ENCODE results near the gene TBRG1.
A peak's percentile ranks its signal among the peaks of the same experiment; 100 is the strongest.

Gene TBRG1

DNA sequence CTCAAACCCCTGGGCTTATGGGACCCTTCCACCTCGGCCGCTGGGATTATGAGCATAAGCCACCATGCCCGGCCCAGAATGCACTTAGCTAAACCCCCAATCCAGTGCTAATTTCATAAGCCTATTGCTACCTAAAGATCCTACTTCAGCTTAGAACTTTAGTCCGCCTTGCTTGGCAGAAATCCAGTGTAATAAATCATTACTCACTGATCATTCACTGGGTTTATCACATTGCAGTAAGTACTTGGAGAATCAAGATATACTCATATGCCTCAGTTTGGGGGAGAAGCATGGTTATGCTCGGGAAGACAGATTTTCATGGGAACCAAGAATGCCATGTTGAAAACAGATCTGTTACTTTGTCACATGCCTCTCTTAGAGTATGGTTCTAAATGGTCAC is 3.8 kb upstream of the TBRG1 start:
- no peak for DNase-seq

DNA sequence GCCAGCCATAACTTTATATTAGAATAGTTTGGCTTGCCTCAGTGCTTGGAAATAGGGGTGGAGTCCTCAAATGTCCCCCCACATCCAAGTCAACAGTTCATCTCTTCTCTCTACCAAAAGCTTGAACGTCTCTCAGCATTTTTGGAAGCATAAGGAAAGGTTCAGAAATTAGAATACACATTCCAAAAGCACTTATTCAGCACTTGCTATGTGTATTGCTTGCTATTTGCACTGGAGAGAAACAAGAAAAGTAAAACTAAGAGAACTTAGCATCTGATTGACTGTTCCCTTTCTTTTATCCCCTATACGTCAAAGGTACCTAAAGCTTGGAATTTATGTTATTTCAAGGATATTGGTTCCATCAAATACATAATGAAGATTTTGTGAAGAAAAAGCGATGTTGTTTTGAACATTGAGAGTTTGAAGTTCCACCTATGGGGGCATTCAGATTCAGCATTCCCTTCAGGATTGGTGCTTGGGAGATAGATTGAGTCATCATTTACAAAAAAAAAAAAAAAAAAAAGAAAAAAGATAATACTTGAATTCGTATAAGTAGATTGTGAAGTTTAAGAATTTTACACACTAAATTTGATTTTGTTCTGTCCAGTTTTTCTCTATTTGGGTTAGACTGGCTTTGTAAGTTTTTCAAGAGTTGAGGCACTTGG is 1.3 kb downstream of the TBRG1 start:
- no peak for DNase-seq

DNA sequence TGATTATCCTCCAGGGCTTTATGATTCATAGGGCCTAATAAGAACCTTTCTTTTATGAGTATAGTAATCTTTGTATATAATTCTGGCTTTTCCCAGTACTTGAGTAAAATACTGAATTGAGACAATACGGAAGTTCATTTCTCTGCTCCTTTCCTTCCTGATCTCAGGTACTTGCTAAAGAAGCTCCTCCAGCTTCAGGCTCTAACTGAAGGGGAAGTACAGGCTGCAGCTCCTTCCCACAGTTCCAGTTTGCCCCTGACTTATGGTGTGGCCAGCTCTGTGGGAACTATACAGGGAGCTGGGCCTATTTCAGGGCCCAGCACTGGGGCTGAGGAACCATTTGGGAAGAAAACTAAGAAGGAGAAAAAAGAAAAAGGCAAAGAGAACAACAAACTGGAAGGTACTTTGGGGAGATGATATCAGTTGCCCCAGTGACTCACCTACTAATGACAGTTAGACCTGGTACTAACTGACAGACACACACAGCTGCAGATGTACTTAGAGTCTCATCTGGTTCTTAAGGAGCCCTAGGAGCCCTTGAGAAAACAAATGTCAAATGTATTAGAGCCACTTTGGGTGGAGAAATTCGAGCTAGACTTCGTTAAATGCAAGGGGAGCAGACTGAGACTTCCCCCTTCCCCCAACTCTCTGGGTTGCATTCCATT is 3.0 kb downstream of the TBRG1 start:
- no peak for DNase-seq

DNA sequence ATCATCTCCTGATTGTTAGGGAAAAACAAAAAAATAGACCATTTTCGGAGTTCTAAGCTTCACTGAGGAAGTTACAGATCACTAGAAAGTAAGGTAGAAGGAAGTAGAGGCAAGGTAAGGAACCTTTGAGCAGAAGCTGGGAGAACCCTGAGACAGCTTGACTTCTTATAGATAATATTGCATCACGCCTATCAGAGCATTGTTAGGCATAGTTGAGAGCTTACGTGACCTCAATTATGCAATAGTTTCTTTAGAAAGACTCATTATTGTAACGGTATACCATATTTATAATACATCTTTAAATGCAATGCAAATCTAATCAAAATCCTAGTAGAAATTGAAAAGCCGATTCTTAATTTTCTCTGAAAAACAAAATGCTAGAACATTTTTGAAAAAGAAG is 4.9 kb downstream of the TBRG1 start:
- no peak for DNase-seq

DNA sequence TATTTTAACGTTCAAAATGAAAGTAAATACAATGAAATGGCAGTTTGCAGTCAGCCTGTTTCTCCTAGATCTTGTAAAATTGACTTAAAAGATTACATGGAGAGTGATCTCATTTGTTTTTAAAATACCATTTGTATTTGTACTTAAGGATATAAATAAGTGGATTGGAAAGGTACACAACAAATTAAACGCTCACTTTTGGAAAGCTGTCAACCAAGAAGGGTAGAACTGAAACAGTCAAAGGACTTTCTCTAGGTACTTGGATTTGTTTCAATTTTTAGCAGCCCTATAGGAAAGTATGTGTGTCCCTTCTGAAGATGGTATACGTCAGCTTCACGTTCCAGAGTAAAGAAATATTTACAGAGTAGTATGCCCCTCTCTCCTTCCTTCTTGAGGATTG is 7.3 kb downstream of the TBRG1 start:
- no peak for DNase-seq

DNA sequence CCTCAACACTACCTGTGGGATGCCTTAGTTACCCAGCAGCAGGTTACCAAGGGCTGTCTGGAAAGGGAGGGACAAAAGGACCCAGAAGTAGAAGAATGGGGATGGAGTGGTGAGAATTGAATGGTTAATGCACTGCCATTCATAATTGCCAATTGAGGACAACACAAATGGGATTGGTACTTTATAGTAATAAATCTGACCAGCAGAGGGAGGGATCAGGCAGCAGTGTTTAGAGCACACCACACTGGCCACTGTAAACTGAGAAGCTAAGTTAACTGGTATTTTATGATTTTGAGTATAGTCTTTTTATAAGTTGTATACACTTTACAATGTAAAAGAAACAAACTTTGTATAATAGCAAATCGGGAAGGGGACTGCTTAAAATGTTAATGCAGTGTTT is 10.7 kb downstream of the TBRG1 start:
- DNase-seq = no peak

DNA sequence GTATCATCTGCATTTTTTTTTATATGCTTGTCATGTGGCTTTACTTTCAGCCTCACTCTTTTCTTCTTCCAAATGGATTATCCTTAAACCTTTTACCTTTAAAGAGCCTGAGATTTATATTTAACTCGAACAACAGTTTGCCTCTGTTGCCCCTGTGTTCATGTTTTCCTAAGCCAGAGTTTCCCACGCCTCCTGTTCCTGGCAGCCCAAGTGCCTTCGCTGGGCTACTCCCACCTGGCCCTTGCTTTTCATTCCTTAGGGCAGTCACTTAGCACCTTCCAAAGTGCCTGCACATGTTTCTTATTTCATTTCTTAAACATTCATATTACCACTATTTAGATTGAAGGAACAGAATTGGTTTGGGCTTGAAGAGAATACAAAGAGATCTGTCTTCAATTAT is 13.3 kb downstream of the TBRG1 start:
- no peak for DNase-seq

DNA sequence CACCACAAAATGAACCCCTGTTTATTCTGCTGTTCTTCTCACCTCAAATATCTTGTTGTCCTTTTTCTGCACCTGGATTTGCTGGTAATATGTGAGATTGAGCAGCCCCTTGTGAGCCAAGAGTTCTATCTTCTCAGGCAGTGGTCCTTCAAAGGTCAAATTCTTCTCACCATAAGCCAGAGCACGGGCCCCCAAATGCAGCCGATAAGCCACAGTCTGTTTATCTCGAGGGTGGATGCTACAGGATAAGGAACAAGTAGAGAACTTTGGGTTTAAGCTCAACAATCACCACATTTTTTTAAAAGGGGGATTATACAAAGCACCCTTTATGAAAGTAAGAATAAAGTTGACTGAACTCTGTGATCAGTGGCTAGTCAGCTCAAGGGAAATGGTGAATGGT is 15.8 kb downstream of the TBRG1 start:
- no peak for DNase-seq

DNA sequence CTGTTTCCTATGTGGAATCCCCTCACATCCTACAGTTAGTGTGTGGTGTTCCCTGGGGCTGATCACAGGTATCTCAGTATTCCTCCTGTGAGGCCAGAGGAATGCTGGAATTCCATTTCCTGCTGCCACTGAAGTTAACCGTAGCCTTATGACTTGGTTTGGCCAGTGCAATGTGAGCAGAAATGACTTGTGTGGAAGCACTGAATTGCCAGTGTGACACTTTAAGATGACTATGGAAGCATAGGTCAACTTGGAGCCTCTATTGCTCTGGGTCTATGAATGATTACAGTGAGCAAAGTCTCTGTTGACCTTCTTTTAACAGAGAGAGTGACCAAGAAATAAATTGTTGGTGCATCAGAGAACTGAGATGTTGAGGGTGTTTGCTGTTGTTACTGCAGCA is 16.5 kb downstream of the TBRG1 start:
- no peak for DNase-seq

DNA sequence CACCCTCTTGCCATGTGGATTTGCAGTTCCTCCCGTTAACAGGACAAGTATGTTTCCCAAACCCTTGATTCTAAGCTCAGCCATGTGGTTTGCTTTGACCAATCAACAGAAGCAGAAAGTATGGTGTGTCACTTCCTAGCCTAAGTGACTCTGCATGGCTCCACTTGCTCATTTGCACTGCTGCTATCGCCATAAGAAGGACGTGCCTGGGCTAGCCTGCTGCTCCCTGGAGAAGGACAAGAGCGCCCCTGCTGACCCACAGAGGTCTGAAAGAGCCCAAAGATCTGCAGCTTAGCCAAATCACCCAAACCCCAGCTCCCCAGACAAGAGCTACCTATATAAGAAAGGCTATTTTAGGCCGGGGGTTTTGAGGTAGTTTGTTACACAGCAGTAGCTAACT is 18.0 kb downstream of the TBRG1 start:
- no peak for DNase-seq

DNA sequence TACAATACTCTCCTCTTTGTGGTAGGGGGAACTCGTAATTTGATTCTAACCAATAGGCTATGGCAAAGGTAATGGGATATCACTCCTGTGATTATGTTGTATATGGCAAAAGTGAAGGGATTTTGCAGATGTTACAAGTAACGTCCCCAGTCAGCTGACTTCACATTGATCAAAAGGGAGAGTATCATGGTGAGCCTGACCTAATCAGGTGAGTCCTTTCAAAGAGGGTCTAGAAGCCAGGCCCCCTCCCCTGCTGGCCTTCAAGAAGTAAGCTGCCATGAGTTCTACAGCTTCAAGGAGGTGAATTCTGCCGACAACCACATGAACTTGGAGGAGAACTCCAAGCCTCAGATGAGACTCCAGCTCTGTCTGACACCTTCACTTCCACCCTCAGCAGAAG is 20.0 kb downstream of the TBRG1 start:
- DNase-seq = no peak

DNA sequence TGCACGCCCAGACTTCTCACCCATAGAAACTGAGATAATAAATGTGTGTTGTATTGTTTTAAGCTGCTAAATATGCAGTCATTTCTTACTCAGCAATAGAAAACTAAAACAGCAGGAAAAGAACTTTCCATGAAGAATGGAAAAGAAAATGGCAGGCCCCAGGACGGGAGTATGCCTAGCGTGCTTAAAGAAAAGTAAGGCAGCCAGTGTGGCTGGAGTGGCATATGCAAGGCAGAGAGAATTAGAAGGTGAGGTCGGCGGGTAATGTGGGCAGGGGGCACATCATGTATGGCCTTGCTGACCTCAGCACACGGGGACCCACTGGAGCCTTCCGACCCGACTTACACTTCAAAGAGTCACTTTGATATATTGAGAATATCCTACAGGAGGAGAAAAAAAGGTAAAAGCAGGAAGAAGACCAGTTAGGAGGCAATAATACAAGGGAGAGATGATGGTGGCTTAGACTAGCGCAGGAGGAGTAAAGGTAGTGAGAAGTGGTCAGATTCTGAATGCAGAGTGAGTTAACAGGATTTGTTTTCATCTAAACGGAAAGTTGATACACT is 20.5 kb downstream of the TBRG1 start:
- DNase-seq = no peak

DNA sequence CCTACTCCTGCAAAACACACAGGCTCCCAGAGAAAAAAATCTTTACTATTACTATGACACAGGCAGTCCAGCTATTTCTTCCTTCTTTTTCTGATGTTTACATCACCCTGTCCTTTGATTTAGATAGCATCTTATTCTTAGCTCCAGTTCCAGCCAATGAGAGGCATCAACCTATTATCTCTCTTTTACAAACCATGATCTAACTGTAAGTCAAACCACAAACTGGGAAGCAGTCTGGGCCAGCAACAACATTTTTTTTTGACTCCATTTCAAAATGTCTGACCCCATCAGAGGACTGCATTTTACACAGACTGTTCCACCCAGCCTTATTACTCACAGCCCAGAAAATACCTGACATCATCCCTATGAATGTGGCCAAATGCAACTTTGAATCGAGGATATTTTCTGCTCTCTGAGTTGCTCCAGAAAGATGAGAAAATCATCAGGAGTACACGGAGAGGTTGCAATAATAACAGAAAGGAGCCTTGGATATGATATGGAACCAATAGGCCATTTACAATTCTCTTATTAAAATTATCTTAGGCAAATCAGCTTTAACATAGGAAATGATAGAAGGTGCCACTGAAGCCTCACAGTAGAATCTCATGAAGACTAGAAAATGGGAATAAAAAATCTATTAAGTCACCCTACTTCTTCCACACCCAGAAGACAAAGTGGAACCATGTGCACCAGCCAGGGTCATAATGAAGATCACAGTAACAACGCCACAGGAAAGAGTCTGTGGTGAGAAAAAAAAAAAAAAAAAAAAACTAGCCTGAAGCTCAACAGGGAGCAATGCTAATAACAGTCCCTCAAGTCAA is 21.2 kb downstream of the TBRG1 start:
- no peak for DNase-seq

DNA sequence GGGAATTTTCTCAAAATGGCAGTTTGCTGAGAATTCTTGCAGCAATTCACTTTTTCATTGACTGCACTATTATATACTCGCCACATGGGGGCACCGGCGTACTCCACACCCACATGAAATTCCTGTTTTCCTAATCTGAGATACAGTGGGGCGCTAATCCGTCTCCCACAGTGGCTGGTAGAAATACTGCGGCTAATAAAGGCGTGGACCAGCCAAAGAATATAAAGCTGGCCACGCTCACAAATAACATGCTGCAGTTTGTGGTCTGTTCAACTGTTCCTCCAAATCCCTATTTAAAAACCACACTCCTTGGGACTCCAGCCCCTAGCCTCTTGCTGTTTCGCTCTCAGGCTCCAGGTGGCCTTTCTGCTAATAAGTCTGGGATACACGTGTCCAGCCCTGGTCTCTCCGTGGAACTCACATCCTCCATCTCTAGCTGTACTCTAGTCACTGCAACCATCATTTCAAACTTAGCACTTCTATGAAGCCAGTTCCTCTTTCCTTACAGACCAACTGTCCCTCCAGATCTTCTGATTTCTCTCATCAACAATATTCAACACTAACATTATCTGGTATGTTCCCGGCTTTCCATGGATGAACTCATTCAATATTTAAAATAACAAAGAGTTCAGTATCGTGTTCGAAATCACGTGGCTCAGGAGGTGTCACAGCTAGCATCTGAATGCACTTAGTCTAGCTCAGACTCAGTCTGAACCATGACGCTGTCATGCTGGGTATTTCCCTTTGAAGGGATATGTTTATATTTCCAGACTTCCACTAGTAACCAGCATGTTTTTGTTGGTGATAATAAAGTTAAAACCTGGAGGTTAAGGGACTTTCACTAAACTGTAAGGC is 22.0 kb downstream of the TBRG1 start:
- DNase-seq = peak; percentile 55

DNA sequence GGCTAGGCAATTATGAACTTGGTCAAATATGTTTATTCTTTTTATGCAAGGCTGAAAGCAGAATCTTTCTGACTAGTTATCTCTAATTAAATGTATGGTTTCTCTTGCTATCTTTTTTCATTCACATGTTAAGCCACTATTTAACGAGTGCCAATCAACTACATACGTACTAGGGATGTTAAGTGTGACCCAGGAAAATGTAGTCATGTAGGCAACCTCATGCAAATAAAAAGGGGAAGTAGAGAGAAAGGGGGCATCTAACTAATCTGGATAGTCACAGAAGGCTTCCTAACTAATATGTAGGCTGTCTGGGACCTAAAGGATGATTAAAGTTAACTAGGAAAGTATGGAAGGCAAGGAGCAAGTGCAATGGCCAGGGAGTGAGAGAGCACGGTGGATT is 23.5 kb downstream of the TBRG1 start:
- DNase-seq = no peak

DNA sequence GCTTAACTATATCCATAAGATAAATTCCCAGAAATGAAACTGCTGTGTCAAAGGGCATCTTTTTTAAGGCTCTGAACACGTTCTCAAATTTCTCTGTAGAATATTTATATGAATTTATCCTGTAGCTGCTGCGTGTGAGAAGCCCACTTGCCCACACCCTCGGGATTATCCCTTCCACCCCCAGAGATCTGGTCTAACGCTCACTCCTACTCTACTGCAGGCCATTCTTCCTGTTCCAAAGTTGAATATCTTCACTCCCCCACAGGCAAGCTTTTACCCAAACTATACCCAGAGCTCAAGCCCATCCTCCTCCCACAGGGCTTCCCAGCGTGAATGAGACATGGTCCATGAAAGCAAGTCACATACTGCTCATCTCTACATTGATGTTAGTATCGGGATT is 25.9 kb downstream of the TBRG1 start:
- no peak for DNase-seq

DNA sequence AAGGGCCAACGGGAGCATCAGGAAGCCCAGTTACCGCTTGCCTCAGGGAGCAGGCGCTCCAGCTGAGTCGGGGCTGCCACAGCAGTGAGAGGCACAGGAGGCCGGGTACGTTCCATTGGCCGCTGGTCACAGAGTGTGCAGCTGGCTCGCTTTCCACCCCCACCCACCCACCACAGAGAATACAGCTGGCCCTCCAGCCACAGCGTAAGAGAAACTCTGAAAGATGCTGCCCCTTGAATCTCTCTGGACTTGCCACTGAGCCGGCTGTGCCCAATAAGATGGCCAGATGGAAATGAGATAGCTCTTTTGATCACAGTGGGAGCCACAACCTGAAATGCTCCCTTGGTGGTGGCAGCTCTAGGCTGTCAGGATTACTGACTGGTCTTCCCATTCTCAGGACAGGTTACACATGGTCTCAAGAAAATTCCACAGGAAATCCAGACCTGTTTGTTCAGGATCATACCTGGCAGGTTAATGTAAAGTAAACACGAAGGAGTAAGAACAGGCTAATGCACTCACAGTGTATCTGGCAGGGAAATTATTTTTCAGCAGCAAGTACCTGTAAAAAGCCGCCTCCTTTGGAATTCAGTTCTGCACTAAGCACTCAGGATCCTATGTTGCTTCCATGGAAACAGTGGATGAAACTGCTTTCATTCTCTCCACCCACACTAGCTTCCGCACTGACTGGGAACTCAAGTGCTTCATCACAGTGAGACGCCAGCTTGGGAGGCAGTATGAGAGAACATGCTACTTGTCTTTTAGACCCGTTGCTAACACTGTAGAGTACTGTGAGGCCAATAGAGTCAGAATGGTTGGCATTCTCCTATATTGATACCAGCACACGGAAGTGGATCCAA is 34.3 kb downstream of the TBRG1 start:
- DNase-seq = no peak

DNA sequence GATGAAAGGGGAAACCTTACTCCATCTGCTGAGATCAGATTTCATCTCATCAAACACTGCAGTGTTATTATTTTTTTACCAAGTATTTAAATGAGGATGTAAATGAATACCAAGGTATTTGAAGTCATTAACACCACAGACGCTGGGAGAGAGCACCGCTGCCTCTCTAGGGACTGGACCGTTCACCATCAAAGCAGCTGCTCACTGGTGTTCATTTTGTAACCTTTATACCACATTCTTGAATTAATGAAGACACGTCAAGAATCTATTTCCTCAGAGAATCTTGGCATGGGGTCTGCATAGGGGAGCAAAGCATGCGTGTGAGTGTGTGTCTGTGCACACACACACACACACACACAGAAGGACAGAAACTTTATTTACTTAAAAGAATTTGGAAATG is 35.2 kb downstream of the TBRG1 start:
- DNase-seq = no peak

DNA sequence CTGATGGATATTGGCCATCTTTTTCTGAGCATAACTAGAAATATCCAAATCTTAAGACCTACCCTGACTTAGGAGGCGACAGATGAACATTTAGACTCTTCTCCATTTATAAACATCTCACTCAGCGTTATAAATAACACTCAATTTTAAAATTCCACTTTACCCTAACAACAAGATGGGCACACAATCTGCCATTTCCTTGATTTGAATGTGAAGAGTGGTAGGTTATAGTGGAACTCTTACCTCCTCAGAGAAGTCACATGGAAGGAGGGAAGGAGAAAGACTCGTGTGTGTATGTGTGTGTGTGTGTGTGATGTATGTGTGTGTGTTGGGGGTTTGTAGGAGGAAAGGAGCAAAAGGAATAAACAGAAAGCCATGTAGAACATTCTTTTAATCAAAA is 35.8 kb downstream of the TBRG1 start:
- no peak for DNase-seq

DNA sequence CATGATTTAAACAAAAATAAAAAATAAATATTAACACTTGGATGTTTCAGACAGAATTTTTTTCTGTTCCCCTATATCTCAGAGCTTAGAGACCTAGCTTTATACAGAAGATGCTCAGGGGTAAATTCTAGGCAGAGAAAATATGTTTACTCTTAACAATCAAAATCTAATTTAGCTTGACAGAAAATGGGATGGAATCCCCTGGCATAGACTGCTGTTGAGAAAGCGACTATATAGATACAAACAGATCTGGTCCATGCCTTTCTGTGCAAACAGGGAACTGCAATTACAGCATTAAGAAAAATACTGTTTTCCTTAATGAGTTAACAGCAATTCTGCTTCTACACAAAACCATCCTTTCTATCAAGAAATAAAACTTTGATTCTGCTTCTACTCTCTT is 36.3 kb downstream of the TBRG1 start:
- DNase-seq = no peak

DNA sequence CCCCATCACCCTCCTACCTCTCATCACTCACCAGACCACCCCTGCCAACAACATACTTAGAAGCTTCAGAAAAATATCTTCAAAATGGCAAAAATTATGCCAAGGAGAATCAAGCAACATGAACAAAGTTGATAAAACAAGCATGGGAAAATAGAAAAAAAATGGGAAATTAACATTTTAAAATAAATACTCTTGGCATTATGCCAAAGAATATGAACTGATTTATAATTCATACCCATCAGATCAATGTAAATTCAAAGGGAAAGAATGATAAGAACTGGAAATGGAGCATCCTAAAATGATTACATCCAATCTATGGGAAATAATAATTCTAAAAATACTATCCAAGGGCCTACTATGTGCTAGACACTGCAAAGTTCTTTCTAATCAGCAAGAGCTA is 38.9 kb downstream of the TBRG1 start:
- no peak for DNase-seq

DNA sequence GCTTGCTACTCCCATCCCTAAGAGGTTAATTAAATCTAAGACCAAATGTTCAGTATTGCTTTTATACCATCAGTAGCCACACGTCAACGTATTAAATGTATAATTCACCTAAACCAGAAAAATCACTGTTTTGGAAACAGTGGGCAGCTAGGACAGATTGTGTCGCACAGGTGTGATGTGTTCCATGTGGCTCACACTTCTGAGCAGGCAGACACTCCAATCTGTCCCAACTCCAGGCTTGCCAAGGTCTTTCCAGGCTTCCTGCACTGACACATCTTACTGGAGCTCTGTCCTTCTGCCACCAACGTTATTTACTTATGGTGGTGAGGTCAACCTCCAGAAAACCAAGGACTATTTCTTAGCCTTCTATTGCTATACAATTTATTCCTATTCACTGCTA is 39.4 kb downstream of the TBRG1 start:
- DNase-seq = no peak

All from CD4-positive, alpha-beta T cell treated with Interleukin-6 for 4 hours (primary cell).